ENCODE measurements around the gene CD2BP2. TPM values are rescaled to one million over a fixed set of nuclear protein-coding genes. Genes with fewer than 3 reads are reported as not detected.
A peak's percentile ranks its signal among the peaks of the same experiment; 100 is the strongest.

CD2BP2 gene
- total and polyA plus RNA-seq, 2 donors (not counting 1 experiment from before 2014, with no cell fraction given): 35.2 to 45.5 TPM

- Histone ChIP-seq H3K9ac (ENCODE audit: insufficient read depth, low read length) (peak overlapping the region; percentile 63), H2AFZ (ENCODE audit: low read length) (peak overlapping the region; percentile 77), H3K9me3 (ENCODE audit: control insufficient read depth, insufficient read depth, low read depth, low read length) (no peaks in the 10 kb centered on the region), H3K4me1 (ENCODE audit: control insufficient read depth, extremely low read depth, insufficient read depth, low read length) (peaks cover 11% of the 10 kb centered on the region), H3K36me3 (ENCODE audit: control insufficient read depth, insufficient read depth, low read length) (peaks cover 7% of the 10 kb centered on the region), H3K79me2 (ENCODE audit: control insufficient read depth, insufficient read depth, low read length) (no peaks in the 10 kb centered on the region), H3K4me3 (replicated peaks in 1 of 4; ENCODE audit: control extremely low read depth in 1 of 4, insufficient read depth in 1 of 4, low read depth in 3 of 4, low read length in 4 of 4) (peak overlapping the region; percentile 52 to 76 (median 62)), H4K20me1 (ENCODE audit: control insufficient read depth, extremely low read depth, insufficient read depth, low read length) (no peaks in the 10 kb centered on the region), H3K4me2 (ENCODE audit: extremely low read depth, insufficient read depth, low read length) (peak overlapping the region; percentile 89), H3K27me3 (ENCODE audit: control insufficient read depth, insufficient read depth, low read length) (no peaks in the 10 kb centered on the region), H3K27ac (ENCODE audit: insufficient read depth, low read length) (peak overlapping the region; percentile 81)
- no peak for DNase-seq (ENCODE audit: low read depth in 2 of 2)
- no peak for TF ChIP-seq EZH2 (IDR thresholded peaks at IDR 0.05; ENCODE audit: low read length, missing control alignments)
- TF ChIP-seq CTCF (conservative IDR thresholded peaks at IDR 0.05 in 1 of 2, IDR thresholded peaks at IDR 0.05 in 1 of 2; ENCODE audit: low read depth in 1 of 2, low read length in 2 of 2): no peak
Measured at GRCh38 chr16:30399435-30400186, 44.5 kb upstream of the CD2BP2 start.

- H3K9me3 ChIP-seq (ENCODE audit: control insufficient read depth, insufficient read depth, low read depth, low read length): no peaks in the 10 kb centered on the region
- H3K27me3 ChIP-seq (ENCODE audit: control insufficient read depth, insufficient read depth, low read length): no peaks in the 10 kb centered on the region
- H3K27ac ChIP-seq (ENCODE audit: insufficient read depth, low read length): no peak overlapping the region
- no peak overlapping the region for H3K9ac ChIP-seq (ENCODE audit: insufficient read depth, low read length)
- no peak overlapping the region for H3K4me2 ChIP-seq (ENCODE audit: extremely low read depth, insufficient read depth, low read length)
- H3K36me3 ChIP-seq (ENCODE audit: control insufficient read depth, insufficient read depth, low read length): peaks cover 7% of the 10 kb centered on the region
- H2AFZ ChIP-seq (ENCODE audit: low read length): no peak overlapping the region
- DNase-seq (ENCODE audit: low read depth in 2 of 2): no peak
- peaks cover 14% of the 10 kb centered on the region for H3K4me1 ChIP-seq (ENCODE audit: control insufficient read depth, extremely low read depth, insufficient read depth, low read length)
- no peak overlapping the region for H3K4me3 ChIP-seq (replicated peaks in 1 of 4; ENCODE audit: control extremely low read depth in 1 of 4, insufficient read depth in 1 of 4, low read depth in 3 of 4, low read length in 4 of 4)
- H3K79me2 ChIP-seq (ENCODE audit: control insufficient read depth, insufficient read depth, low read length): no peaks in the 10 kb centered on the region
- H4K20me1 ChIP-seq (ENCODE audit: control insufficient read depth, extremely low read depth, insufficient read depth, low read length): no peaks in the 10 kb centered on the region
- TF ChIP-seq EZH2 (IDR thresholded peaks at IDR 0.05; ENCODE audit: low read length, missing control alignments) (no peak), CTCF (conservative IDR thresholded peaks at IDR 0.05 in 1 of 2, IDR thresholded peaks at IDR 0.05 in 1 of 2; ENCODE audit: low read depth in 1 of 2, low read length in 2 of 2) (no peak)
Measured at GRCh38 chr16:30398661-30399434, 43.7 kb upstream of the CD2BP2 start.
